ENCODE data around the gene RNF149.
"Not testable (repeated sequence)": the region's sequence is repeated elsewhere in the genome, so short reads cannot be mapped to it uniquely, and the experiment has no call there.

DNA sequence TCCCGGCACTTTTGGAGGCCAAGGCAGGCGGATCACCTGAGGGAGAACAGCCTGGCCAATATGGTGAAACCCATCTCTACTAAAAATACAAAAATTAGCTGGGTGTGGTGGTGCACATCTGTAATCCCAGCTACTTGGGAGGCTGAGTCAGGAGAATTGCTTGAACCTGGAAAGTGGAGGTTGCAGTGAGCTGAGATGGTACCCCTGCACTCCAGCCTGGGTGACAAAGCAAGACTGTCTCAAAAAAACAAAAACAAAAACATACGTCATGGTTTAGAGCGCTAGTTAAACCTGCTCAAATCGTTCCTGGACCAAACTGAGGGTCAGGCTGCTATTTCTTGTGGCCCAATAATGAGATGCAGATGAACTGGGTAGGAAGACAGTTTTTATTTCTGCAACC lies 63.0 kb downstream of the RNF149 start:
- TF ChIP-seq, protein P1, sequence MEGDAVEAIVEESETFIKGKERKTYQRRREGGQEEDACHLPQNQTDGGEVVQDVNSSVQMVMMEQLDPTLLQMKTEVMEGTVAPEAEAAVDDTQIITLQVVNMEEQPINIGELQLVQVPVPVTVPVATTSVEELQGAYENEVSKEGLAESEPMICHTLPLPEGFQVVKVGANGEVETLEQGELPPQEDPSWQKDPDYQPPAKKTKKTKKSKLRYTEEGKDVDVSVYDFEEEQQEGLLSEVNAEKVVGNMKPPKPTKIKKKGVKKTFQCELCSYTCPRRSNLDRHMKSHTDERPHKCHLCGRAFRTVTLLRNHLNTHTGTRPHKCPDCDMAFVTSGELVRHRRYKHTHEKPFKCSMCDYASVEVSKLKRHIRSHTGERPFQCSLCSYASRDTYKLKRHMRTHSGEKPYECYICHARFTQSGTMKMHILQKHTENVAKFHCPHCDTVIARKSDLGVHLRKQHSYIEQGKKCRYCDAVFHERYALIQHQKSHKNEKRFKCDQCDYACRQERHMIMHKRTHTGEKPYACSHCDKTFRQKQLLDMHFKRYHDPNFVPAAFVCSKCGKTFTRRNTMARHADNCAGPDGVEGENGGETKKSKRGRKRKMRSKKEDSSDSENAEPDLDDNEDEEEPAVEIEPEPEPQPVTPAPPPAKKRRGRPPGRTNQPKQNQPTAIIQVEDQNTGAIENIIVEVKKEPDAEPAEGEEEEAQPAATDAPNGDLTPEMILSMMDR (IDR thresholded peaks at IDR 0.05): not testable (repeated sequence)
- TF ChIP-seq POLR2A (IDR thresholded peaks at IDR 0.05): not testable (repeated sequence)

All from vagina (tissue), 2 donors.